IPS DF 6.9 (cell line): Measurements from ENCODE around the gene WNT7A.

Experiments used
- DNase-seq: peaks from one replicate; pipeline ENCODE4 v3.0.0-alpha.2; 2013; ENCODE audit warnings: low read depth, low spot score
- H3K27ac ChIP-seq: one replicate; pipeline ENCODE4 v1.5.1; 2013; ENCODE audit warnings: low read length, control low read depth
- H3K27me3 ChIP-seq: 2 replicates; pipeline ENCODE4 v1.6.1; 2013; ENCODE audit warnings: mild to moderate bottlenecking, low read length; ENCODE audit not compliant: control insufficient read depth, insufficient read depth
- H3K36me3 ChIP-seq: 2 replicates; pipeline ENCODE4 v1.6.1; 2013; ENCODE audit warnings: low read length; ENCODE audit not compliant: control insufficient read depth, insufficient read depth
- H3K4me1 ChIP-seq: 2 replicates; pipeline ENCODE4 v1.6.1; 2013; ENCODE audit warnings: low read length; ENCODE audit not compliant: control insufficient read depth, insufficient read depth
- H3K4me3 ChIP-seq: 2 replicates; pipeline ENCODE4 v1.5.1; 2013; ENCODE audit warnings: mild to moderate bottlenecking, low read length
- H3K9me3 ChIP-seq: 2 replicates; pipeline ENCODE4 v1.6.1; 2013; ENCODE audit warnings: low read length, inconsistent platforms; ENCODE audit not compliant: control insufficient read depth, insufficient read depth
- WGBS: extraction: QIAGEN DNeasy Blood & Tissue Kit; methylation state at CpG from one replicate; pipeline ENCODE4 v1.1.7; 2013; ENCODE audit warnings: mixed read lengths, missing lambda C conversion rate; ENCODE audit not compliant: insufficient read length, insufficient coverage; 5-methylcytosine and 5-hydroxymethylcytosine counted together

The WNT7A gene

GRCh38 chr3:13785351-13785750 is 94.5 kb downstream of the WNT7A start:
- Histone ChIP-seq H3K27ac (no peak overlapping the region), H3K27me3 (no peaks in the 10 kb centered on the region), H3K4me3 (no peak overlapping the region), H3K9me3 (no peaks in the 10 kb centered on the region), H3K4me1 (peaks cover 1% of the 10 kb centered on the region; the same call in 1 of the 2 replicates), H3K36me3 (no peaks in the 10 kb centered on the region)
- no CpG with 5 or more reads among the region's 7 CpGs for WGBS
- DNase-seq = no peak

DNA sequence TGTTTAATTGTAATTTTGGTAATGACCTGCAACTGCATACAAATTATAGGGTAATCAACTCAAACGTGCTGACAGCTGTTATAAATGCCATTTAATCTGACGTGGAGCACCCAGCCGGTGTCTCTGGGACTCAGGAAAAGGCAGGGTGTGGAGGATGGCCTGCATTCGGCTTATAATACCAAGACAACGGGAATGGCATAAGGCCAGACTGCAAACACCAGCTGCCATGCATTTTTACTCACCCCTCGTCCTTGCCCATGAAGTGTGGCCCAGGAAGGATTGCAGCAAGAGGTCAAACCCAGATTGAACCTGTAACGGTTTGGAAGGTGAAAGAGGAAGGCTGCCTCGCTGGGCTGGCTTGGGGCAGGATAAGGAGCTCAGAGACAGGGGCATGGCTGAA is 96.4 kb downstream of the WNT7A start:
- no peak overlapping the region for H3K4me3 ChIP-seq
- WGBS = no CpG with 5 or more reads among the region's 8 CpGs
- H3K27me3 ChIP-seq = no peaks in the 10 kb centered on the region
- H3K27ac ChIP-seq = no peak overlapping the region
- H3K4me1 ChIP-seq = peaks cover 1% of the 10 kb centered on the region; the same call in 1 of the 2 replicates
- H3K9me3 ChIP-seq = no peaks in the 10 kb centered on the region
- H3K36me3 ChIP-seq = no peaks in the 10 kb centered on the region
- no peak for DNase-seq

GRCh38 chr3:13782501-13782900 is 97.4 kb downstream of the WNT7A start:
- Histone ChIP-seq H3K27ac (no peak overlapping the region), H3K9me3 (no peaks in the 10 kb centered on the region), H3K4me3 (no peak overlapping the region), H3K4me1 (peaks cover 1% of the 10 kb centered on the region; the same call in 1 of the 2 replicates), H3K27me3 (no peaks in the 10 kb centered on the region), H3K36me3 (no peaks in the 10 kb centered on the region)
- DNase-seq = no peak
- no CpG with 5 or more reads among the region's 11 CpGs for WGBS

- WGBS = no CpG with 5 or more reads among the region's 5 CpGs
- H3K36me3 ChIP-seq = no peaks in the 10 kb centered on the region
- no peak overlapping the region for H3K27ac ChIP-seq
- DNase-seq = no peak
- H3K4me1 ChIP-seq = peaks cover 1% of the 10 kb centered on the region; the same call in 1 of the 2 replicates
- H3K9me3 ChIP-seq = no peaks in the 10 kb centered on the region
- no peak overlapping the region for H3K4me3 ChIP-seq
- H3K27me3 ChIP-seq = no peaks in the 10 kb centered on the region
Measured at GRCh38 chr3:13781417-13781816, 98.5 kb downstream of the WNT7A start.

DNA sequence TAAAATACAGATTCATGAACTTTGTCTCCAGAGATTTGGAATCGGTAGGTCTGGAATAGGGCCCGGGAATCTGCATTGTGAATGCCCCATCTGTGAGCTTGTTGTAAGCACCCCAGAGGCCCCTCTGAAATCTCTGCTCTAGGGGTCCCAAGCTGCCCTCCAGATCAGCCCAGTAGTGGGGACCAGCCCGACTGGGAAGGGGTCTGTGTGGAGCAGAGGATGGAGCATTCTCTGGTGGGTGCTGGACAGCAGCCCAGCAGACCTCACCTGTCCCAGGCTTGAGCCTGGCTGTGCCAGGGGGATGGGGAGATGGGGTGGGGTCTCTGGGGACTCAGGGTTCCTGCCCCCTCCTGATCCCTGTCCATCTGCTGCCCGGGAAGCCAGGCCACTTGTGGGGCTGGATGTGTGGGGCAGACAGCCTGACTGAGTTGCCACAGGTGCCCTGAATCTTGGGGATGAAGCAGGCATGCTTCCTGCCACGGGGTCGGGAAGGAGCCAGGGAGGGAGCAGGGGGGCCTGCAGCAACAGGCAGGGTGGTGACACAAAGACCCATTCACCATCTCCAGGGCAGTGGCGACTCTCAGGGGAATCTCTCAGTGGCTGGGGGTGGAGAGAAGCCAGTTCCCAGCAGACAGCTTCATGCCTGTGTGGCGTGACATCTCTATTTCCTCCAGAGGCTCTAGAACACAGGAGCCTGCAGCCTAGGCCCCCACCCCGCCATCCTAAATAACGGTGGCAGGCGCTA is 99.3 kb downstream of the WNT7A start:
- no peak for DNase-seq
- Histone ChIP-seq H3K27me3 (no peaks in the 10 kb centered on the region), H3K4me3 (no peak overlapping the region), H3K4me1 (peaks cover 1% of the 10 kb centered on the region; the same call in 1 of the 2 replicates), H3K27ac (no peak overlapping the region), H3K36me3 (no peaks in the 10 kb centered on the region), H3K9me3 (no peaks in the 10 kb centered on the region)
- WGBS = no CpG with 5 or more reads among the region's 11 CpGs

DNA sequence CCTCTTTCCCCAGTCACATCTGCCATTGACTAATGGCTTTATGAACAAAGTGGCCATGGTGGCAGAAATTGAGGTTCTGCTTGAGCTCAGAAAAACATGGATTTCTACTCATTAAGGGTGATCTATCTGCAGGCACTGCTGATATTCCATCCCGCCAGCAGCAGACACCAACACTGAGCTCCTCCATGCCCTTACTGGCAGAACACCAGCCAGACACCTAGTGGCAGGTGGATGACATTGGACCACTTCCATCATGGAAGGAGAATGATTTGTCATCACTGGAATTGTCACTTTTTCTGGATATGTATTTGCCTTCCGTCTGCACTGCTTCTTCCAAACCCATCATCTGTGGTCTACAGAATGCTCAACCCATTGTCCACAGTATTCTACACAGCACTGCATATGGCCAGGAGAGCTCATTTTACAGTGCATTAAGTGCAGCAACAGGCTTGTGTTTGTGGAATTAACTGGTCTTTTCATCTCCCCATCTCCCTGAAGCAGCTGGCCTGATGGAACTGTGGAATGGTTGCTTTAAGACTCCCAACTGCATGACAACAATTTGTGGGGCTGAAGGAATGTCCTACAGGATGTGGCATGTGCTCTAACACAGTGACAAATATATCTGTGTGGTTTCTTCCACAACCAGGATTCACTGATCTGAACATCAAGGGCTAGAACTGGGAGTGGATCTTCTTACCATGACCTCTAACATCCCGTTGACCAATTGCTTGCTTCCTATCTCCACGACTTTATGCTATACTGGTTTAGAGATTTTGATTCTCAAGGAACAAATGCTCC is 103.4 kb downstream of the WNT7A start:
- no peak overlapping the region for H3K4me3 ChIP-seq
- H3K27ac ChIP-seq = no peak overlapping the region
- no peaks in the 10 kb centered on the region for H3K9me3 ChIP-seq
- H3K36me3 ChIP-seq = no peaks in the 10 kb centered on the region
- H3K4me1 ChIP-seq = no peaks in the 10 kb centered on the region
- no peaks in the 10 kb centered on the region for H3K27me3 ChIP-seq
- no CpG with 5 or more reads among the region's 4 CpGs for WGBS
- no peak for DNase-seq

GRCh38 chr3:13772885-13773745 is 106.8 kb downstream of the WNT7A start:
- no peaks in the 10 kb centered on the region for H3K27me3 ChIP-seq
- no peak for DNase-seq
- H3K9me3 ChIP-seq = no peaks in the 10 kb centered on the region
- H3K27ac ChIP-seq = no peak overlapping the region
- no CpG with 5 or more reads among the region's 18 CpGs for WGBS
- no peaks in the 10 kb centered on the region for H3K36me3 ChIP-seq
- H3K4me3 ChIP-seq = no peak overlapping the region
- no peaks in the 10 kb centered on the region for H3K4me1 ChIP-seq

DNA sequence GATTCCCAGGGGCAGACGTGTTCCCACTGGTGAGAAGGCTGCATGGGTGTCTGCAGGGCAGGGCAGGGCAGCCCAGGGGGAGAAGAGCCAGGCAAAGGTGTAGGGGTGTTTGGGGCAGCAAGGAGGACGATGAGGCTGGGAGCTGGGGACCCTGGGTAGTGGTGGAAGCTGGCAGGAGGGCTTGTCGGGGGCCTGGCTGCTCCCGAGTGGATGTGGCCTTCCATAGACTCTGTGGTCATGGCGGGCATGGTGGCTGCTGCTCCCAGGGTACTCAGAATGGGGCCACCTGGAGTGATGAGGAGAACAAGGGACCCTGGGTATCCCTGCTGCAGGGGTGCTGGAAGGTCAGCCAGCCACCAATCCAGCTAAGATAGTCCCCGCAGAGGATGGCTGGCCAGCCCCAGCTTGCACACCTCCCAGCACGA is 107.5 kb downstream of the WNT7A start:
- Histone ChIP-seq H3K27me3 (no peaks in the 10 kb centered on the region), H3K4me1 (no peaks in the 10 kb centered on the region), H3K9me3 (no peaks in the 10 kb centered on the region), H3K36me3 (no peaks in the 10 kb centered on the region), H3K27ac (no peak overlapping the region), H3K4me3 (no peak overlapping the region)
- no peak for DNase-seq
- no CpG with 5 or more reads among the region's 7 CpGs for WGBS

DNA sequence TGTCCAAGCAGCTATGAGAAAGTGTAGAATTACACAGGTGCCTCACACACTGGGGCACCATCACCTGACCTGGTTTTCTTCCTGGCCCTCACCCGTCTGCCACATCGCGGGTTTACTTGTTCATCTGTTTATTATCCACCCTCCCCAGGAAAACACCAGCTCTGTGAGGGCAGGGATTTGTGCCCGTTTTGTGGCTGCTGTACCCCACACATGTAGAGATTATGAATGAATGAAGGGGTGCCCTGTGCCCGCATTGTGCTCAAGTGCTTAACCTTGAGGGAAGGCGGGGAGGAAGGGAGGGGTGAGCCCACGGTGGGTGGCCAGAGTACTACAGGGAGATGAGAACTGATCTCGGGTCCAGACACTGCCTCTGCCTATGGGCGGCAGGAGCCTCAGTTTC is 108.4 kb downstream of the WNT7A start:
- H3K4me1 ChIP-seq = no peaks in the 10 kb centered on the region
- no CpG with 5 or more reads among the region's 9 CpGs for WGBS
- DNase-seq = no peak
- no peaks in the 10 kb centered on the region for H3K9me3 ChIP-seq
- no peaks in the 10 kb centered on the region for H3K36me3 ChIP-seq
- no peak overlapping the region for H3K4me3 ChIP-seq
- H3K27ac ChIP-seq = no peak overlapping the region
- no peaks in the 10 kb centered on the region for H3K27me3 ChIP-seq
